HG03095 (cell line): Measurements from ENCODE around the gene TSPAN8.
"Not testable (repeated sequence)": the region's sequence is repeated elsewhere in the genome, so short reads cannot be mapped to it uniquely, and the experiment has no call there.

Experiments used
- ATAC-seq: cut with Tn5 transposase; IDR thresholded peaks from one replicate; pipeline ENCODE4 v1.9.1; 2021; ENCODE audit warnings: moderate library complexity; ENCODE audit not compliant: unreplicated experiment

The TSPAN8 gene

GRCh38 chr12:71129364-71129763 is 28.4 kb downstream of the TSPAN8 start:
- no peak for ATAC-seq

- no peak for ATAC-seq
Observed at GRCh38 chr12:71128191-71128788, 29.5 kb downstream of the TSPAN8 start.

GRCh38 chr12:71125949-71126348 is 31.9 kb downstream of the TSPAN8 start:
- ATAC-seq = no peak

GRCh38 chr12:71125515-71125914 is 32.3 kb downstream of the TSPAN8 start:
- no peak for ATAC-seq

- no peak for ATAC-seq
Observed at GRCh38 chr12:71124835-71125460, 32.9 kb downstream of the TSPAN8 start.

GRCh38 chr12:71113148-71113547 is 44.7 kb downstream of the TSPAN8 start:
- not testable (repeated sequence) for ATAC-seq

GRCh38 chr12:71109834-71110233 is 48.0 kb downstream of the TSPAN8 start:
- no peak for ATAC-seq

GRCh38 chr12:71108355-71108754 is 49.4 kb downstream of the TSPAN8 start:
- ATAC-seq = no peak

- ATAC-seq = no peak
Observed at GRCh38 chr12:71107936-71108335, 49.9 kb downstream of the TSPAN8 start.

GRCh38 chr12:71105956-71106355 is 51.8 kb downstream of the TSPAN8 start:
- ATAC-seq = no peak

- no peak for ATAC-seq
Observed at GRCh38 chr12:71092290-71092689, 65.5 kb downstream of the TSPAN8 start.

GRCh38 chr12:71090971-71091370 is 66.8 kb downstream of the TSPAN8 start:
- ATAC-seq = no peak

- ATAC-seq = no peak
Observed at GRCh38 chr12:71085575-71085974, 72.2 kb downstream of the TSPAN8 start.

- ATAC-seq = no peak
Observed at GRCh38 chr12:71075743-71076142, 82.1 kb downstream of the TSPAN8 start.
